K562 (cell line): ENCODE results near the gene KRTAP10-12. TPM values are rescaled to one million over a fixed set of nuclear protein-coding genes. Genes with fewer than 3 reads are reported as not detected.

Experiments
- ATAC-seq: fragments of 200-7000 bp; cut with Tn5 transposase; 3 replicates; pipeline ENCODE4 v1.9.1; 2020; ENCODE audit warnings: moderate library complexity
- BruUV-seq: library from RNA; stranded (reverse); fragments of 400-500 nt; replicated peaks from 2 replicates; lab custom pipeline; 2021; lab: Mats Ljungman, UMichigan
- CTCF ChIA-PET: fragments of 300-600 bp; formaldehyde crosslinking; extraction: SDS; loops from one replicate; lab custom pipeline; 2021; ENCODE audit warnings: low intra/inter-chr PET ratio; lab: Yijun Ruan, JAX
- POLR2A ChIA-PET: fragments of 300-600, 350-650 bp; sonication (Branson Sonifier 250); formaldehyde crosslinking; extraction: SDS; loops from one replicate; lab custom pipeline; 2021; ENCODE audit warnings: antibody characterized with exemption, inconsistent platforms; lab: Yijun Ruan, JAX
- DNase-seq, 4 experiments: peaks; one replicate each; pipeline versions ENCODE4 v3.0.0 to v3.0.0-alpha.2; 2011 to 2018; ENCODE audit warnings: low spot score in 3 of 4, mixed read lengths in 3 of 4; ENCODE audit errors: extremely low read depth in 1 of 4
- FAIRE-seq: peaks from 2 replicates; lab custom pipeline; 2011; peaks lifted over from hg19 to GRCh38; lab: Jason Lieb, UNC
- H2AFZ ChIP-seq: 2 replicates; pipeline ENCODE4 v1.6.0; 2011; ENCODE audit warnings: low read depth, low read length, control low read depth, inconsistent platforms
- H3K27ac ChIP-seq: fragments of 200-600 bp; 3 replicates; pipeline ENCODE4 v1.8.0; 2011; ENCODE audit warnings: low read depth, mild to moderate bottlenecking, control low read depth, inconsistent platforms, low read length, moderate library complexity, mixed read lengths; ENCODE audit errors: extremely low read depth
- H3K27me3 ChIP-seq, 2 experiments: fragments of 300-600 bp in 1 of 2; 2 replicates in 1 of 2; 3 replicates in 1 of 2; pipeline versions ENCODE4 v1.6.0 to v1.8.0; 2011; ENCODE audit warnings: inconsistent platforms in 2 of 2, low read length in 2 of 2, mild to moderate bottlenecking in 1 of 2, mixed read lengths in 1 of 2, moderate library complexity in 1 of 2; ENCODE audit not compliant: control insufficient read depth in 2 of 2, insufficient read depth in 2 of 2
- H3K36me3 ChIP-seq: fragments of 300-600 bp; 3 replicates; pipeline ENCODE4 v1.8.0; 2011; ENCODE audit warnings: mild to moderate bottlenecking, low read length, inconsistent platforms; ENCODE audit not compliant: control insufficient read depth, insufficient read depth
- H3K4me1 ChIP-seq, 2 experiments: fragments of 200-600 bp in 1 of 2; replicated peaks in 1 of 2; 2 replicates in 1 of 2; 3 replicates in 1 of 2; pipeline versions ENCODE4 v1.5.1 to v1.8.0; 2011; ENCODE audit warnings: inconsistent platforms in 2 of 2, low read length in 2 of 2, mild to moderate bottlenecking in 1 of 2, mixed read lengths in 1 of 2, moderate library complexity in 1 of 2; ENCODE audit not compliant: control insufficient read depth in 2 of 2, insufficient read depth in 2 of 2
- H3K4me2 ChIP-seq: 2 replicates; pipeline ENCODE4 v1.6.1; 2011; ENCODE audit warnings: low read length, control low read depth, inconsistent platforms, mixed read lengths; ENCODE audit not compliant: insufficient read depth
- H3K4me3 ChIP-seq: fragments of 200-600 bp; sonication (generic), shearing (Covaris generic); 2 replicates; pipeline ENCODE4 v1.5.1; 2016; ENCODE audit warnings: control low read depth, inconsistent platforms
- H3K79me2 ChIP-seq: fragments of 200-600 bp; 3 replicates; pipeline ENCODE4 v1.8.0; 2011; ENCODE audit warnings: low read length, inconsistent platforms; ENCODE audit not compliant: control insufficient read depth, insufficient read depth
- H3K9ac ChIP-seq, 2 experiments: 2 replicates each; pipeline versions ENCODE4 v1.6.0 to v1.6.1; 2011; ENCODE audit warnings: low read depth in 2 of 2, low read length in 2 of 2, control low read depth in 1 of 2, inconsistent platforms in 1 of 2, mild to moderate bottlenecking in 1 of 2, mixed read lengths in 1 of 2; ENCODE audit not compliant: insufficient read depth in 1 of 2
- H3K9me1 ChIP-seq: one replicate; pipeline ENCODE4 v1.6.0; 2011; ENCODE audit warnings: inconsistent platforms, mild to moderate bottlenecking, low read length, moderate library complexity; ENCODE audit not compliant: control insufficient read depth, insufficient read depth
- H3K9me3 ChIP-seq: replicated peaks from 2 replicates; pipeline ENCODE4 v1.5.1; 2011; ENCODE audit warnings: low read depth, low read length, inconsistent platforms; ENCODE audit not compliant: control insufficient read depth, insufficient read depth
- H4K20me1 ChIP-seq: replicated peaks from 2 replicates; pipeline ENCODE4 v1.6.1; 2011; ENCODE audit warnings: low read length, inconsistent platforms, mixed read lengths; ENCODE audit not compliant: control insufficient read depth, insufficient read depth
- C11orf30 ChIP-seq: fragments of 450-650 bp; IDR thresholded peaks from 2 replicates; pipeline ENCODE4 v1.6.1; 2016; ENCODE audit warnings: low read depth, mild to moderate bottlenecking
- DPF2 ChIP-seq: fragments of 450-650 bp; IDR thresholded peaks from 2 replicates; pipeline ENCODE4 v1.6.1; 2016
- NR2C2 ChIP-seq, 2 experiments: fragments of 200-800 bp in 1 of 2; sonication (Bioruptor generic) in 1 of 2; sonication (generic) in 1 of 2; formaldehyde crosslinking in 1 of 2; IDR thresholded peaks; 2 replicates each; pipeline versions ENCODE4 v1.6.1 to v1.8.0; 2016 to 2022; ENCODE audit warnings: mild to moderate bottlenecking in 1 of 2, missing compliant biosample characterization in 1 of 2, missing genetic modification characterization in 1 of 2, missing genetic modification reagents in 1 of 2
- SMARCC2 ChIP-seq: fragments of 450-650 bp; IDR thresholded peaks from 2 replicates; pipeline ENCODE4 v1.6.1; 2017; ENCODE audit warnings: antibody characterized with exemption, moderate library complexity, mild to moderate bottlenecking, low read depth
- ZFX ChIP-seq: sonication (generic); formaldehyde crosslinking; IDR thresholded peaks from 2 replicates; pipeline ENCODE4 v1.8.0; 2022; ENCODE audit warnings: mild to moderate bottlenecking, missing genetic modification reagents, moderate library complexity
- ZNF175 ChIP-seq: fragments of 200-800 bp; sonication (Bioruptor generic); IDR thresholded peaks from 2 replicates; pipeline ENCODE4 v1.6.1; 2016; ENCODE audit warnings: low read depth, mild to moderate bottlenecking, missing genetic modification characterization, missing compliant biosample characterization
- ZNF316 ChIP-seq: fragments of 450-650 bp; IDR thresholded peaks from 2 replicates; pipeline ENCODE4 v1.6.1; 2016
- in situ Hi-C: fragments of 300-500 bp; cut with MboI; formaldehyde crosslinking; loops from 4 replicates; pipeline ENCODE4 v1.15.0; 2018; ENCODE audit warnings: inconsistent platforms, mixed read lengths
- intact Hi-C: fragments of 100-400 bp; cut with micrococcal nuclease; formaldehyde crosslinking; loops from 2 replicates; pipeline ENCODE4 v1.14.2; 2022
- polyA plus RNA-seq, 8 experiments: library from polyadenylated mRNA; depleted of rRNA in 4 of 8; stranded (reverse) in 5 of 8; unstranded in 3 of 8; fragments of >200 nt; fragmentation: Nextera tagmentation in 2 of 8; fragmentation: Illumina TruSeq in 1 of 8; extraction: Ambion mirVana in 2 of 8; extraction: Trizol in 1 of 8; gene quantifications; 2 replicates each; pipeline versions ENCODE4 v1.2.1 to v1.2.3, GENCODE V29; 2011 to 2014; ENCODE audit warnings: inconsistent platforms in 1 of 8, missing spikeins in 1 of 8
- total RNA-seq, 7 experiments: library from RNA; depleted of rRNA in 6 of 7; stranded (reverse); fragments of >200 nt in 6 of 7; fragmentation: Illumina TruSeq in 2 of 7; extraction: Trizol in 2 of 7; gene quantifications; 2 replicates each; pipeline versions ENCODE4 v1.2.1 to v1.2.3, GENCODE V29; 2011 to 2021; ENCODE audit warnings: low replicate concordance in 1 of 7

KRTAP10-12 gene
- total and polyA plus RNA-seq, 9 of the 15 experiments (the other 6 are each of a cell fraction or from before 2014, with no cell fraction given) = not detected

DNA sequence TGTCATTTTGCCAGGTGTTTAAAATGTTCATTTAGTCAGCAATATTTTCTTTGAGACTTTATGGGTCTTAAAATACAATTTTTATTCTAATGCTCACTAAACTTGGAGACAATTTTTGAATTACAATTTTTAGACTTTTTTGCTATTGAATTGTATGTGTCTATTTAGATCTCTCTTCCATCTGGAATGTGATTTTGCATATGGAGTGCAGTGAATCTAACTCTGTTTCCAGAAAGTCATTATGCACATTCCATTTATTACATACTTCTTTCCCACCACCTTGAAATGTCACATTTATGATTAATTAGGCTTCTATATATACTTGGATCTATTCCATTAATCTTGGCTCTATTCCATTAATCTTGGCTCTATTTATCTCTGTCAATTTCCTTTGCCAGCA lies 20.0 kb downstream of the KRTAP10-12 start:
- no peak overlapping the region for H3K27ac ChIP-seq
- TF ChIP-seq C11orf30 (peak; percentile 14; the same call in 1 of the 2 replicates), DPF2 (no peak), NR2C2 (CRISPR knock-in tag; IDR thresholded peaks at IDR 0.05) (no peak), NR2C2 (tag; IDR thresholded peaks at IDR 0.05) (no peak), SMARCC2 (no peak), ZNF316 (peak; percentile 40; the same call in 1 of the 2 replicates), ZNF175 (no peak), ZFX (CRISPR knock-in tag) (no peak)
- BruUV-seq = no TSS peak
- H3K9me3 ChIP-seq = no peaks in the 10 kb centered on the region
- H3K9ac ChIP-seq = no peak overlapping the region
- POLR2A ChIA-PET = no interaction called here
- H3K9me1 ChIP-seq = no peaks in the 10 kb centered on the region
- in situ Hi-C loops = no loop called here
- intact Hi-C loops = no loop called here
- DNase-seq (no peak), ATAC-seq (no peak), FAIRE-seq (no peak)
- H2AFZ ChIP-seq = no peak overlapping the region
- H3K4me1 ChIP-seq = no peaks in the 10 kb centered on the region
- H3K36me3 ChIP-seq = no peaks in the 10 kb centered on the region
- CTCF ChIA-PET = interaction anchor here (0.9 kb wide), 1 partner anchor 207 kb away, joined by 4 read pairs; no protein-coding TSS in a partner anchor
- H3K4me3 ChIP-seq = no peak overlapping the region
- H4K20me1 ChIP-seq = peaks cover 3% of the 10 kb centered on the region; the same call in 1 of the 2 replicates
- no peaks in the 10 kb centered on the region for H3K79me2 ChIP-seq
- H3K4me2 ChIP-seq = no peak overlapping the region
- H3K27me3 ChIP-seq = peaks cover 16 to 32% of the 10 kb centered on the region in 2 experiments; a peak in 4 of 5 replicates
